ENCODE results near the gene CCDC142.

DNA sequence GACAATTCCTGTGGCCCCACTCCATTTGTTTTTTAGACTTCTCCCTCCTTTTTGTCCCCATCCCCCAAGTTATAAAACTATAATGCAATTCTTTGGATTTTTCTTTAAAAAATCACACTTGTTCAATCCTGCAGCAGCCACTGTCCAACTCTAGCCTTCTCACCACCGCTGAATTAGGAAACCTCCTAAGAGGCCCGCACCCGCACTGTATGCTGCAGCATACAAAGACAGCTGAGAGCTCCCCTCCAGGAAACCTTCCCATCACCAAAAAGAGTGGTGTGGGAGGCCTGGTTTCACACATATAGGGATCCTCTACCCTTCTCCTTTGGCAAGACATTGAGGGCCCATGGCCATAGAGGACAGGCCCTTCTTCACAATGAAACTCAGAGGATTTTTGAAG lies 21.8 kb upstream of the CCDC142 start:
- no peak for TF ChIP-seq CTCF (IDR thresholded peaks at IDR 0.05)
- no peak for TF ChIP-seq POLR2AphosphoS5 (IDR thresholded peaks at IDR 0.05; ENCODE audit: insufficient read depth in 1 of 2, low read depth in 1 of 2)
- no peak for TF ChIP-seq POLR2A (IDR thresholded peaks at IDR 0.05)
